ENCODE results near the gene MYH7. TPM values are rescaled to one million over a fixed set of nuclear protein-coding genes. Genes with fewer than 3 reads are reported as not detected.
A peak's percentile ranks its signal among the peaks of the same experiment; 100 is the strongest.

Gene MYH7
- total RNA-seq, 1 experiment from 2014 or later, result not detected

- in situ Hi-C loops (cut with HindIII; ENCODE audit: low pct_unique_long_range_greater_than_20kb, low sequenced_read_pairs), result no loop called here
- DNase-seq (ENCODE audit: low read depth), result no peak
Measured at GRCh38 chr14:23382731-23383440, 52.6 kb downstream of the MYH7 start.

GRCh38 chr14:23382276-23382675 is 53.2 kb downstream of the MYH7 start:
- DNase-seq (ENCODE audit: low read depth), result no peak
- in situ Hi-C loops (cut with HindIII; ENCODE audit: low pct_unique_long_range_greater_than_20kb, low sequenced_read_pairs), result no loop called here

GRCh38 chr14:23381871-23382270 is 53.6 kb downstream of the MYH7 start:
- DNase-seq (ENCODE audit: low read depth), result no peak
- in situ Hi-C loops (cut with HindIII; ENCODE audit: low pct_unique_long_range_greater_than_20kb, low sequenced_read_pairs), result no loop called here

- no peak for DNase-seq (ENCODE audit: low read depth)
- in situ Hi-C loops (cut with HindIII; ENCODE audit: low pct_unique_long_range_greater_than_20kb, low sequenced_read_pairs), result no loop called here
Measured at GRCh38 chr14:23380976-23381375, 54.5 kb downstream of the MYH7 start.

- in situ Hi-C loops (cut with HindIII; ENCODE audit: low pct_unique_long_range_greater_than_20kb, low sequenced_read_pairs), result no loop called here
- DNase-seq (ENCODE audit: low read depth), result no peak
Measured at GRCh38 chr14:23380197-23380914, 55.1 kb downstream of the MYH7 start.

- DNase-seq (ENCODE audit: low read depth), result peak; percentile 10
- in situ Hi-C loops (cut with HindIII; ENCODE audit: low pct_unique_long_range_greater_than_20kb, low sequenced_read_pairs), result no loop called here
Measured at GRCh38 chr14:23379366-23380196, 55.9 kb downstream of the MYH7 start.

- no peak for DNase-seq (ENCODE audit: low read depth)
- in situ Hi-C loops (cut with HindIII; ENCODE audit: low pct_unique_long_range_greater_than_20kb, low sequenced_read_pairs), result no loop called here
Measured at GRCh38 chr14:23378612-23379220, 56.7 kb downstream of the MYH7 start.

- in situ Hi-C loops (cut with HindIII; ENCODE audit: low pct_unique_long_range_greater_than_20kb, low sequenced_read_pairs), result no loop called here
- no peak for DNase-seq (ENCODE audit: low read depth)
Measured at GRCh38 chr14:23377573-23378563, 57.6 kb downstream of the MYH7 start.

- DNase-seq (ENCODE audit: low read depth), result no peak
- in situ Hi-C loops (cut with HindIII; ENCODE audit: low pct_unique_long_range_greater_than_20kb, low sequenced_read_pairs), result no loop called here
Measured at GRCh38 chr14:23377198-23377550, 58.3 kb downstream of the MYH7 start.

- in situ Hi-C loops (cut with HindIII; ENCODE audit: low pct_unique_long_range_greater_than_20kb, low sequenced_read_pairs), result no loop called here
- no peak for DNase-seq (ENCODE audit: low read depth)
Measured at GRCh38 chr14:23376482-23377197, 58.8 kb downstream of the MYH7 start, which contains the start of gene CMTM5. Gene CMTM5 (plus strand): TSS chr14:23377046. CDS start chr14:23377252, 206 bp downstream.

- in situ Hi-C loops (cut with HindIII; ENCODE audit: low pct_unique_long_range_greater_than_20kb, low sequenced_read_pairs), result no loop called here
- no peak for DNase-seq (ENCODE audit: low read depth)
Measured at GRCh38 chr14:23375527-23376251, 59.8 kb downstream of the MYH7 start.

- in situ Hi-C loops (cut with HindIII; ENCODE audit: low pct_unique_long_range_greater_than_20kb, low sequenced_read_pairs), result no loop called here
- DNase-seq (ENCODE audit: low read depth), result no peak
Measured at GRCh38 chr14:23373041-23373440, 62.4 kb downstream of the MYH7 start.

- in situ Hi-C loops (cut with HindIII; ENCODE audit: low pct_unique_long_range_greater_than_20kb, low sequenced_read_pairs), result no loop called here
- no peak for DNase-seq (ENCODE audit: low read depth)
Measured at GRCh38 chr14:23372509-23372908, 63.0 kb downstream of the MYH7 start, which contains the start of gene IL25. Gene IL25 (plus strand): TSS chr14:23372809.

- DNase-seq (ENCODE audit: low read depth), result no peak
- in situ Hi-C loops (cut with HindIII; ENCODE audit: low pct_unique_long_range_greater_than_20kb, low sequenced_read_pairs), result no loop called here
Measured at GRCh38 chr14:23371865-23372264, 63.6 kb downstream of the MYH7 start.

GRCh38 chr14:23370221-23370620 is 65.2 kb downstream of the MYH7 start:
- DNase-seq (ENCODE audit: low read depth), result no peak
- in situ Hi-C loops (cut with HindIII; ENCODE audit: low pct_unique_long_range_greater_than_20kb, low sequenced_read_pairs), result no loop called here

GRCh38 chr14:23366426-23366921 is 69.0 kb downstream of the MYH7 start:
- in situ Hi-C loops (cut with HindIII; ENCODE audit: low pct_unique_long_range_greater_than_20kb, low sequenced_read_pairs), result no loop called here
- no peak for DNase-seq (ENCODE audit: low read depth)

Measured in Caki2 (cell line).